ENCODE results near the gene CEP152. TPM values are rescaled to one million over a fixed set of nuclear protein-coding genes. Genes with fewer than 3 reads are reported as not detected.

CEP152 gene
- total RNA-seq, 4 donors from 2014 or later, result 3.1 to 8.3 (median 4.3) TPM

DNA sequence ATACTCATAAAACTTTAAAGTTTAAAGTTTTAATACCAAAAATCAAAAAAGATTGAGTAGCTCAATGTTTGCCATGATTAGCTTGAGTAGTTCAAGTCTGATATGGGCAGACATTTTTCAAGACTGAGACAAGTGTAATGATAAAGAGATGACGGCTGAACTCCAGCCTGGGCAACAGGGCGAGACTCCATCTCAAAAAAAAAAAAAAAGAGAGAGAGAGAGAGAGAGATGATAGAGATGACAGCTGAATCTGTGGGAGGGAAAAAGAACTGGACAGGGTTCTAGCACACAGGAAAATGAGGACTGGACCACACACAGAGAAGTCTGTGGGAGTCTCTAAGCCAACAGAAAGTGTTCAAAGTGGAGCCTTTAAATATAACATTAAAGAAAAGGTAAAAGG, 25.2 kb downstream of the CEP152 start:
- Histone ChIP-seq H3K36me3 (peaks cover 0 to 44% (median 0%) of the 10 kb centered on the region in 3 donors), H3K4me3 (no peak overlapping the region), H3K9me3 (no peaks in the 10 kb centered on the region), H3K27ac (no peak overlapping the region), H3K4me1 (peaks cover 0 to 5% (median 0%) of the 10 kb centered on the region in 3 donors), H3K27me3 (no peaks in the 10 kb centered on the region)
- DNase-seq, result no peak
- no peak for TF ChIP-seq POLR2A (IDR thresholded peaks at IDR 0.05)
- TF ChIP-seq CTCF (IDR thresholded peaks at IDR 0.05), result no peak
- WGBS, 2 donors, result 81 to 90% methylated on average over 2 of the region's 2 CpGs
- intact Hi-C loops (cut with DNase I), result no loop called here

DNA sequence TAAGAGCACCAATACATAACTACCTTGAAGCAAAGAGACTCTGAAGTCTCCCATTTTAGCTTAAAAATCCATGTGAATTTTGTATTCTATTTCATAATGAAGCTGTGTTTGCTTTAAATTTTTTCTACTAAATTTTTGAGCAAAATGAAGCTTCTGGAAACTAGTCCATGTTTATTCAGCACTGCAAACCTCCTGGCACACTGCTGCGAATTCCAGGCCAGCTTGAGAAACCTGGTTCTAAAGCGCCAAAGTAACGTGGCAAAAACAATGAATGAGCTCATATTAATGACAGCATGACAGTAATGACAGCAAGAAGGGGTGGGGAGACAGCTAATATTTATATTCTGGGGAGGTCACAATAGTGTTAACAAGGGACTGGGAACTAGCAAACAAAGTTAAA, 25.7 kb downstream of the CEP152 start:
- DNase-seq, result no peak
- H3K9me3 ChIP-seq, result no peaks in the 10 kb centered on the region
- TF ChIP-seq CTCF (IDR thresholded peaks at IDR 0.05), result no peak
- TF ChIP-seq POLR2A (IDR thresholded peaks at IDR 0.05), result no peak
- intact Hi-C loops (cut with DNase I), result no loop called here
- no peak overlapping the region for H3K4me3 ChIP-seq
- 49 to 58% methylated on average over 3 of the region's 3 CpGs for WGBS, 2 donors
- H3K27ac ChIP-seq, result no peak overlapping the region
- H3K27me3 ChIP-seq, result no peaks in the 10 kb centered on the region
- H3K4me1 ChIP-seq, result peaks cover 0 to 9% (median 0%) of the 10 kb centered on the region in 3 donors
- H3K36me3 ChIP-seq, result peaks cover 0 to 40% (median 0%) of the 10 kb centered on the region in 3 donors

GRCh38 chr15:48784756-48785155, 26.1 kb downstream of the CEP152 start:
- Histone ChIP-seq H3K36me3 (peaks cover 0 to 40% (median 0%) of the 10 kb centered on the region in 3 donors), H3K27ac (no peak overlapping the region), H3K4me1 (peaks cover 0 to 9% (median 0%) of the 10 kb centered on the region in 3 donors), H3K9me3 (no peaks in the 10 kb centered on the region), H3K27me3 (no peaks in the 10 kb centered on the region), H3K4me3 (no peak overlapping the region)
- TF ChIP-seq CTCF (IDR thresholded peaks at IDR 0.05), result no peak
- TF ChIP-seq POLR2A (IDR thresholded peaks at IDR 0.05), result no peak
- intact Hi-C loops (cut with DNase I), result no loop called here
- no peak for DNase-seq
- WGBS, 2 donors, result 71 to 83% methylated on average over 2 of the region's 2 CpGs

GRCh38 chr15:48782911-48783310, 28.0 kb downstream of the CEP152 start:
- TF ChIP-seq CTCF (IDR thresholded peaks at IDR 0.05) (no peak), POLR2A (IDR thresholded peaks at IDR 0.05) (no peak)
- H3K27ac ChIP-seq, result no peak overlapping the region
- H3K4me3 ChIP-seq, result no peak overlapping the region
- intact Hi-C loops (cut with DNase I), result no loop called here
- DNase-seq, result no peak
- peaks cover 0 to 26% (median 0%) of the 10 kb centered on the region in 3 donors for H3K36me3 ChIP-seq
- no peaks in the 10 kb centered on the region for H3K9me3 ChIP-seq
- peaks cover 0 to 9% (median 0%) of the 10 kb centered on the region in 3 donors for H3K4me1 ChIP-seq
- no peaks in the 10 kb centered on the region for H3K27me3 ChIP-seq
- 88 to 95% methylated on average over 2 of the region's 2 CpGs for WGBS, 2 donors

DNA sequence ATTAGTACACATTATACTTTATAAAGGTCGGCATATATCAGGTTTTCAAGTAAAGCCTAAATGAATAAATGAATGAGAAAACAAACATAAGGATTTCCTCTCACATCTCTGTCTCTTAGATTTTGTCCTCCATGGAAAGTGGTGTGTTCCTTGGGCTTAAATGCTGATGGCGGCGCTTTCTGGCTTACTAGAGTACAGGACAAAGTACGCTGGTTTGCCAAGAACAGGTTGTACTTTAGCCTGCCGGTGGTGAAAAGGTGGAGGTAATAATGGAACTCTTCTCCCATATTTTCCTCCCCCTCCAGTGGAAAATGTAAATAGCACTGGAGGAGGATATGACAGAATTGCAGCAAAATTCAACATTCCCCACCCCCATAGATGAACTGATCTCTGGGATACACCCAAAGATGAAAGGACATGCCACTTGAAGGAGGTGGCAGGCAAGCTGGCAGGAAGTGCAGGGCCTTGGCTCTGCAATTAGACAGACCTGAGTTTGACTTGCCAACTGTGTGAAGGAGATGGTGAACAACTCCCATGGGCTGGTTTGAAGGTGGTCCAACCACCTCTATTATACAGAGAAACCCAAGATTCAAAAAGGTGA, 29.3 kb downstream of the CEP152 start:
- peaks cover 0 to 26% (median 0%) of the 10 kb centered on the region in 3 donors for H3K36me3 ChIP-seq
- TF ChIP-seq CTCF (IDR thresholded peaks at IDR 0.05), result no peak
- TF ChIP-seq POLR2A (IDR thresholded peaks at IDR 0.05), result no peak
- no peaks in the 10 kb centered on the region for H3K9me3 ChIP-seq
- WGBS, 2 donors, result 91 to 94% methylated on average over 5 of the region's 5 CpGs
- DNase-seq, result no peak
- no peak overlapping the region for H3K4me3 ChIP-seq
- H3K27me3 ChIP-seq, result no peaks in the 10 kb centered on the region
- intact Hi-C loops (cut with DNase I), result no loop called here
- no peak overlapping the region for H3K27ac ChIP-seq
- peaks cover 0 to 9% (median 0%) of the 10 kb centered on the region in 3 donors for H3K4me1 ChIP-seq
